Trophoblast cell (in vitro differentiated cells and primary cell): ENCODE data around the gene TPSB2.
"Not testable (repeated sequence)": the region's sequence is repeated elsewhere in the genome, so short reads cannot be mapped to it uniquely, and the experiment has no call there.

Experiments used
- DNase-seq, 2 donors: peaks; one replicate each; pipeline ENCODE4 v3.0.0-alpha.2; 2016
- H2AFZ ChIP-seq: 2 replicates; pipeline ENCODE4 v1.6.1; 2013; ENCODE audit warnings: low read length, moderate library complexity, mild to moderate bottlenecking; ENCODE audit not compliant: insufficient read depth, poor library complexity
- H2AK5ac ChIP-seq: 2 replicates; pipeline ENCODE4 v1.6.1; 2013; ENCODE audit warnings: mild to moderate bottlenecking, low read length
- H2BK120ac ChIP-seq: 2 replicates; pipeline ENCODE4 v1.6.1; 2013; ENCODE audit warnings: low read length, mild to moderate bottlenecking, moderate library complexity; ENCODE audit not compliant: insufficient read depth, poor library complexity
- H2BK12ac ChIP-seq: 2 replicates; pipeline ENCODE4 v1.6.1; 2013; ENCODE audit warnings: mild to moderate bottlenecking, low read length, moderate library complexity
- H2BK5ac ChIP-seq: 2 replicates; pipeline ENCODE4 v1.6.1; 2013; ENCODE audit warnings: low read length, low read depth, moderate library complexity, mild to moderate bottlenecking; ENCODE audit not compliant: poor library complexity
- H3K14ac ChIP-seq: 2 replicates; pipeline ENCODE4 v1.6.1; 2013; ENCODE audit warnings: mild to moderate bottlenecking, low read length
- H3K18ac ChIP-seq: 2 replicates; pipeline ENCODE4 v1.6.1; 2013; ENCODE audit warnings: mild to moderate bottlenecking, low read length
- H3K23ac ChIP-seq: 2 replicates; pipeline ENCODE4 v1.6.1; 2013; ENCODE audit warnings: low read length
- H3K27ac ChIP-seq: 2 replicates; pipeline ENCODE4 v1.5.1; 2013; ENCODE audit warnings: low read depth, mild to moderate bottlenecking, inconsistent platforms, low read length, moderate library complexity
- H3K27me3 ChIP-seq: 2 replicates; pipeline ENCODE4 v1.6.1; 2013; ENCODE audit warnings: inconsistent platforms, mild to moderate bottlenecking, low read length, moderate library complexity; ENCODE audit not compliant: insufficient read depth
- H3K36me3 ChIP-seq, 2 experiments: 1 replicate in 1 of 2; 2 replicates in 1 of 2; pipeline ENCODE4 v1.6.1; 2013; ENCODE audit warnings: low read length in 2 of 2, mild to moderate bottlenecking in 2 of 2, moderate library complexity in 1 of 2; ENCODE audit not compliant: insufficient read depth in 2 of 2, control insufficient read depth in 1 of 2
- H3K4ac ChIP-seq: 2 replicates; pipeline ENCODE4 v1.6.1; 2013; ENCODE audit warnings: low read depth, mild to moderate bottlenecking, low read length, moderate library complexity
- H3K4me1 ChIP-seq, 2 experiments: 1 replicate in 1 of 2; 2 replicates in 1 of 2; pipeline ENCODE4 v1.6.1; 2013; ENCODE audit warnings: low read length in 2 of 2, mild to moderate bottlenecking in 2 of 2, moderate library complexity in 1 of 2; ENCODE audit not compliant: insufficient read depth in 2 of 2, control insufficient read depth in 1 of 2
- H3K4me2 ChIP-seq: 2 replicates; pipeline ENCODE4 v1.6.1; 2013; ENCODE audit warnings: inconsistent platforms, mild to moderate bottlenecking, low read length, moderate library complexity
- H3K4me3 ChIP-seq: 2 replicates; pipeline ENCODE4 v1.5.1; 2013; ENCODE audit warnings: mild to moderate bottlenecking, low read depth, low read length, inconsistent platforms
- H3K79me1 ChIP-seq: one replicate; pipeline ENCODE4 v1.6.1; 2013; ENCODE audit warnings: low read length
- H3K79me2 ChIP-seq: 2 replicates; pipeline ENCODE4 v1.6.1; 2013; ENCODE audit warnings: low read length, mild to moderate bottlenecking; ENCODE audit not compliant: control insufficient read depth, insufficient read depth, poor library complexity
- H3K9ac ChIP-seq: 2 replicates; pipeline ENCODE4 v1.6.1; 2013; ENCODE audit warnings: mild to moderate bottlenecking, low read length
- H3K9me3 ChIP-seq: 2 replicates; pipeline ENCODE4 v1.6.1; 2013; ENCODE audit warnings: low read depth, mild to moderate bottlenecking, control low read depth, inconsistent platforms, low read length; ENCODE audit not compliant: insufficient read depth
- H4K12ac ChIP-seq: 2 replicates; pipeline ENCODE4 v1.6.1; 2013; ENCODE audit warnings: low read depth, mild to moderate bottlenecking, low read length, moderate library complexity
- H4K8ac ChIP-seq: 2 replicates; pipeline ENCODE4 v1.6.1; 2013; ENCODE audit warnings: low read depth, mild to moderate bottlenecking, low read length, moderate library complexity
- H4K91ac ChIP-seq: one replicate; pipeline ENCODE4 v1.6.1; 2013; ENCODE audit warnings: low read depth, mild to moderate bottlenecking, low read length, moderate library complexity
- WGBS: extraction: QIAGEN DNeasy Blood & Tissue Kit; methylation state at CpG from one replicate; pipeline ENCODE4 v1.1.7; 2013; ENCODE audit warnings: missing lambda C conversion rate; ENCODE audit not compliant: insufficient read length, insufficient coverage; ENCODE audit errors: extremely low coverage; 5-methylcytosine and 5-hydroxymethylcytosine counted together

TPSB2 gene

DNA sequence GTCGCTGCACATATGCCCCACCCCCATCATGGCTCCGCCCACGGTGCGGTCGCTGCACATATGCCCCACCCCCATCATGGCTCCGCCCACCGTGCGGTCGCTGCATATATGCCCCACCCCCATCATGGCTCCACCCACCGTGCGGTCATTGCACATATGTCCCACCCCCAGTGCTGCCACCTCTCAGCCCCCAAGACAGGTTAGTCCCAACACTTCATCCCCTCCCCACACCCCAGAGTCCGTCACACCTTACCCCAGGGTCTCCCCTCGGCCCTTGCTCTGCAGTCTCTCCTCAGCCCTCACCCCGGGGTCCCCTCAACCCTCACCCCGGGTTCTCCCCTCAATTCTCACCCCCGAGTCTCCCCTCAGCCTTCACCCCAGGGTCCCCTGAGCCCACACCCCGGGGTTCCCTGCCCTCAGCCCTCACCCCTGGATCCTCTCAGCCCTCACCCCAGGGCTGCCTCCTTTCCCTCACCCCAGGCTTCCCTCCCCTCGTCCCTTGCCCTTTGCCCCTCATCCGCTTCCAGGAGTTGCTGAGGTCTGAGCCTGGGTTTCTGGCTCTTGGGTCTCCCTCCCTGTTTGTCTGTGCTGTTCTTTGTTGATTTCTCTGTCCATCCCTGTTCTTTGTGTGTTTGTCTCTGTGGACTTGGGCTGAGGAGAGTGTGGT lies 30.5 kb downstream of the TPSB2 start:
- H3K4me3 ChIP-seq = no peak overlapping the region
- H4K12ac ChIP-seq = no peak overlapping the region
- no peaks in the 10 kb centered on the region for H3K36me3 ChIP-seq
- no peaks in the 10 kb centered on the region for H3K27me3 ChIP-seq
- H3K4ac ChIP-seq = no peak overlapping the region
- no CpG with 5 or more reads among the region's 19 CpGs for WGBS
- H3K79me1 ChIP-seq = no peaks in the 10 kb centered on the region
- H2BK5ac ChIP-seq = no peak overlapping the region
- no peak overlapping the region for H3K23ac ChIP-seq
- H3K4me1 ChIP-seq = no peaks in the 10 kb centered on the region
- no peak overlapping the region for H3K18ac ChIP-seq
- H2BK12ac ChIP-seq = no peak overlapping the region
- H2AK5ac ChIP-seq = no peak overlapping the region
- no peaks in the 10 kb centered on the region for H3K79me2 ChIP-seq
- H3K9ac ChIP-seq = no peak overlapping the region
- H3K27ac ChIP-seq = no peak overlapping the region
- DNase-seq = no peak
- H4K8ac ChIP-seq = no peak overlapping the region
- H2BK120ac ChIP-seq = no peak overlapping the region
- H2AFZ ChIP-seq = no peak overlapping the region
- no peak overlapping the region for H3K4me2 ChIP-seq
- H3K9me3 ChIP-seq = peaks cover 7% of the 10 kb centered on the region
- H3K14ac ChIP-seq = no peak overlapping the region
- no peak overlapping the region for H4K91ac ChIP-seq

DNA sequence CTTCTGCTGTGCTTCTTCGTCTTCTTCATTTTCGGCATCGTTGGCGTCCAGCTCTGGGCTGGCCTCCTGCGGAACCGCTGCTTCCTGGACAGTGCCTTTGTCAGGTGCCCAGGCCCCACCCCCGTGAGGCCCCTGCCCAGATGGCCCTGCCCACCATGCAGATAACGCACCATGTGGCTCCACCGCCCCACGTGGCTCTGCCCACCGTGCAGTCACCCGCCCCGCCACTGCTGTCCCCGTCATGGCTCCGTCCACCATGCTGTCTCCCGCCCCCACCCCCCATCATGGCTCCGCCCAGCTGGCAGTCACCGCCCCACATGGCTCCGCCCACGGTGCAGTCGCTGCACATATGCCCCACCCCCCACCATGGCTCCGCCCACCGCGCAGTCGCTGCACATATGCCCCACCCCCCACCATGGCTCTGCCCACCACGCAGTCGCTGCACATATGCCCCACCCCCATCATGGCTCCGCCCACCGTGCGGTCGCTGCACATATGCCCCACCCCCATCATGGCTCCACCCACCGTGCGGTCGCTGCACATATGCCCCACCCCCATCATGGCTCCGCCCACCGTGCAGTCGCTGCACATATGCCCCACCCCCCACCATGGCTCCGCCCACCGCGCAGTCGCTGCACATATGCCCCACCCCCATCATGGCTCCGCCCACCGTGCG lies 31.2 kb downstream of the TPSB2 start:
- not testable (repeated sequence) for H3K36me3 ChIP-seq, H3K27me3 ChIP-seq, H3K14ac ChIP-seq, H3K79me1 ChIP-seq, H3K79me2 ChIP-seq, H3K4me1 ChIP-seq, H2AFZ ChIP-seq, H2BK12ac ChIP-seq, H2AK5ac ChIP-seq, H3K9ac ChIP-seq, H3K27ac ChIP-seq, H3K4me2 ChIP-seq, H2BK120ac ChIP-seq, H3K9me3 ChIP-seq, H4K8ac ChIP-seq, H3K18ac ChIP-seq, H3K4ac ChIP-seq, H4K91ac ChIP-seq, DNase-seq, H2BK5ac ChIP-seq, H4K12ac ChIP-seq, H3K23ac ChIP-seq
- H3K4me3 ChIP-seq = peak overlapping the region; percentile 29
- no CpG with 5 or more reads among the region's 44 CpGs for WGBS

DNA sequence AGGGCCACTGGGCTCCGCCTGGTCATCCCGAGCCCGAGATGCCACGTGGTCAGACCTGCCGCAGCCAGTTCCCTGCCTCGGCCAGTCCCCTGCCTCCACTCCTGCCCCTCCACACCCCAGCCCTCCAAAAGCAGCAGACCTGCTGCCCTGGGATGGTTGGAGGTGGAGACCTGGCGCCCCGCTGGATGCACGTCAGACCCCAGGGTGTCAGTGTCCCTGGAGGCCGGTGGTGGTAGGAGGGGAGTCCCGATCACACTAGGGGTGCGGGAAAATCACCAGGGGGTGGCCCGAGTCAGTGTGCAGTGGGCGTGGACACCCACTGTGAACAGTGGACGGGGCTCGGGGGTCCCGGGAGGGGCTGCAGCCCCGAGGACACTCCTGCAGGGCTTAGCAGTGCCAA lies 31.8 kb downstream of the TPSB2 start:
- H2AK5ac ChIP-seq = no peak overlapping the region
- no peak overlapping the region for H3K9ac ChIP-seq
- no peak overlapping the region for H3K14ac ChIP-seq
- no peaks in the 10 kb centered on the region for H3K27me3 ChIP-seq
- H4K8ac ChIP-seq = no peak overlapping the region
- no peaks in the 10 kb centered on the region for H3K79me2 ChIP-seq
- no peaks in the 10 kb centered on the region for H3K4me1 ChIP-seq
- no peak overlapping the region for H3K27ac ChIP-seq
- no peak overlapping the region for H3K23ac ChIP-seq
- H3K4ac ChIP-seq = no peak overlapping the region
- no peak for DNase-seq
- no peak overlapping the region for H4K12ac ChIP-seq
- H4K91ac ChIP-seq = no peak overlapping the region
- no peaks in the 10 kb centered on the region for H3K36me3 ChIP-seq
- H2AFZ ChIP-seq = no peak overlapping the region
- H2BK5ac ChIP-seq = no peak overlapping the region
- no peak overlapping the region for H2BK12ac ChIP-seq
- peaks cover 5% of the 10 kb centered on the region for H3K9me3 ChIP-seq
- H3K4me3 ChIP-seq = no peak overlapping the region
- H3K79me1 ChIP-seq = no peaks in the 10 kb centered on the region
- no peak overlapping the region for H2BK120ac ChIP-seq
- WGBS = no CpG with 5 or more reads among the region's 18 CpGs
- no peak overlapping the region for H3K18ac ChIP-seq
- no peak overlapping the region for H3K4me2 ChIP-seq

DNA sequence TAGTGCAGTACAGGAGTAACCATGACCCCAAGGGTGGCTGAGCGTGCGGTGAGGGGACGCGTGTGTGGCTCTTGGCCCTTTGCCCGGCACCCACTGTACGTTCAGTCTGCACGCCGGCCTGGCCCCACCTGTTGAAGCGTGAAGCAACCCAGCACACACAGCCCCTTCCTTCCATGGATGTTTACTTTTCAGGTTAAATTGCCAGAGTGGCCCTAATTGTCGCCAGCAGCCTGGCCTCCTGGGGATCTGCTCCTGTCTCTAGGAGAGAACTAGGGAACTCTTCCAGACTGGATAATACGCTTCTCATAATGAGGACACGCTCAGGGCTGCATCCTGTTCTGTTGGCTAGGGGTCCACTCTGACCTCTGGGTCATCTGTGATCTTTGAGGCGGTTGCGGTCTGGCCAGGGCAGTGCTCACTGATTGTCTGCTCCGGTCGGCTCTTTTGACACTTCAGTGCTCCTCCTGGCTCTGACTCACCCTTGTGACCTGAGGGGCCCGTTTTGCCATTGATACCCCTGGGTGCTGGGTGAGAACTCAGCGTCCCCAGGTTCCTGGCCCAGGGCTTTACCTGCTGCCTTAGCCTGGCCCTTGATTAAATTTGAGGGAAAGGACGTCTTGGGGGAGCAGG lies 32.6 kb downstream of the TPSB2 start:
- H4K8ac ChIP-seq = no peak overlapping the region
- no peak overlapping the region for H2BK120ac ChIP-seq
- H3K9ac ChIP-seq = no peak overlapping the region
- no peaks in the 10 kb centered on the region for H3K4me1 ChIP-seq
- H3K9me3 ChIP-seq = peaks cover 5% of the 10 kb centered on the region
- no peak overlapping the region for H4K12ac ChIP-seq
- H3K14ac ChIP-seq = no peak overlapping the region
- H2BK5ac ChIP-seq = no peak overlapping the region
- H3K18ac ChIP-seq = no peak overlapping the region
- no peak overlapping the region for H3K4me3 ChIP-seq
- no peak overlapping the region for H3K4ac ChIP-seq
- H3K79me2 ChIP-seq = no peaks in the 10 kb centered on the region
- no peak overlapping the region for H3K27ac ChIP-seq
- H3K23ac ChIP-seq = no peak overlapping the region
- DNase-seq = no peak
- H2BK12ac ChIP-seq = no peak overlapping the region
- WGBS = no CpG with 5 or more reads among the region's 19 CpGs
- no peaks in the 10 kb centered on the region for H3K79me1 ChIP-seq
- H2AK5ac ChIP-seq = no peak overlapping the region
- no peak overlapping the region for H4K91ac ChIP-seq
- no peak overlapping the region for H2AFZ ChIP-seq
- no peak overlapping the region for H3K4me2 ChIP-seq
- no peaks in the 10 kb centered on the region for H3K36me3 ChIP-seq
- no peaks in the 10 kb centered on the region for H3K27me3 ChIP-seq
